K562 treated with DMSO at 1 percent for 48 hours (cell line): ENCODE measurements around the gene C6orf58. TPM values are rescaled to one million over a fixed set of nuclear protein-coding genes. Genes with fewer than 3 reads are reported as not detected.

Experiments used
- total RNA-seq: library from RNA; unstranded; fragments of 300-600 nt; gene quantifications from 2 replicates; pipeline ENCODE4 v1.2.3, GENCODE V29; 2022; ENCODE audit warnings: low replicate concordance; ENCODE audit errors: extremely low read depth

Gene C6orf58
- total RNA-seq, result not detected in 2 replicates

DNA sequence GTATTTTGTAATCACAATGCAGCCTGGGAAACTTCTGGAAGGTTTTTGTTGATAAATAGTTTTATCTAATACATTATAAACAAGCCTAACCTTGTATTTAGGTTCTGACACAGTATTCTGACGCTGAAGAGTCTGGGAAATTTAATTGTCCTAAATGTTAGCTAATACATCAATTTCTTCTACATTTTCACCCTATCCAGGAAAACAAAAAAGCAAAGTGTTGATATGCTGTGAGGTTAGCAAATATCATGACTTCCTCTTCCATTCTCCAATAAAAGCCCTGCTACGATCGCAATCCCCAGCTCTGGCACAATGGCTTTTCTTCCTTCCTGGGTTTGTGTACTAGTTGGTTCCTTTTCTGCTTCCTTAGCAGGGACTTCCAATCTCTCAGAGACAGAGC lies at the start of gene C6orf58:
Gene C6orf58 (plus strand): TSS at position 301 of the 400 bp plus-strand sequence. CDS start 12 bp downstream, at position 313.

Other genes with a start within 250 kb of the C6orf58 start
- not detected in 2 replicates for gene ECHDC1, start 233.6 kb upstream of the C6orf58 start, total RNA-seq
- gene KIAA0408, start 117.8 kb upstream of the C6orf58 start, total RNA-seq, result not detected in 2 replicates